PFSK-1 (cell line): ENCODE data around the gene CCND2.

Experiments used
- FOXP2 ChIP-seq: optimal IDR thresholded peaks from 2 replicates; pipeline ENCODE3; 2011; ENCODE audit warnings: borderline replicate concordance, control low read depth, inconsistent platforms; ENCODE audit not compliant: insufficient read depth; ENCODE audit errors: extremely low read length, extremely low read depth
- POLR2AphosphoS5 ChIP-seq: IDR thresholded peaks from 2 replicates; pipeline ENCODE4 v1.6.1; 2012; ENCODE audit warnings: low read depth, mild to moderate bottlenecking, control low read depth, low read length, moderate library complexity
- SIN3A ChIP-seq: IDR thresholded peaks from 2 replicates; pipeline ENCODE4 v1.6.1; 2012; ENCODE audit warnings: mild to moderate bottlenecking, low read length, moderate library complexity, borderline replicate concordance; ENCODE audit not compliant: insufficient read depth
- TAF1 ChIP-seq: IDR thresholded peaks from 2 replicates; pipeline ENCODE4 v1.6.1; 2012; ENCODE audit warnings: low read length, control low read depth, borderline replicate concordance; ENCODE audit not compliant: insufficient read depth
- TF ChIP-seq, protein P1 (sequence below), 2 experiments: IDR thresholded peaks; 2 replicates each; pipeline versions ENCODE4 v1.6.1 to v1.8.0; 2011 to 2012; ENCODE audit warnings: low read depth in 2 of 2, low read length in 2 of 2, control low read depth in 1 of 2, inconsistent platforms in 1 of 2, mild to moderate bottlenecking in 1 of 2, moderate library complexity in 1 of 2; ENCODE audit not compliant: insufficient read depth in 1 of 2

DNA sequence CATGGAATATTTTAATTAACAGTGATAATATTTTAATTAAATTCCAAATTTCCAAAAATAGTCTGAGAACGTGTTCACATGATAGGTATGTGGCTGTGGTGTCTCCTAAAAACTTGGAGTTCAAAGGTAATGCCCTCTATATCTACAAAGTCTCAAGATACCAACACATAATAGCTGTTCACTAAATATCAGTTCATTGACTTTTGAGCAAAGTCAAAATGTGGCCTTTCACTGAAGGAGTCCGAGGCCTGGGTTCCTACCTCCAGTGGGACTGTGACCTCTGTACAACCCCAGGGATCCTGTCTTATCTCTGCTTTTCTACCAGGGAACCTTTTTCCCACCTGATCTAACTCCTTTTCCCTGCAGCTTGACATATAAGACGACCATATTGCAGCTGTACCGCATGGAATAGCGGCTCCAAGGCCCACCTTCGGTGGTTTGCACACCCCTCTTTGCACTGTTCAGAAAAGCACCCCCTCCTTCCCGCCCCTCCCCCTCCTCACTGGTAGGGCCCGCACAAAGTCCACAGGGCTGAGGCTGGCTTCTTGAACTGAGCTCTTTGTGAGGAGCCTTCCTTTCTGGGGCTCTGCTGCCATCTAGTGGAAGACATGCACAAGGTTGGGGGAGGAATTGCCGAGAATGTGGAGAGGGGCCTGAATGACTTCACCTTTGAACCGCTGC is 3.1 kb downstream of the CCND2 start:
- TF ChIP-seq, protein P1, sequence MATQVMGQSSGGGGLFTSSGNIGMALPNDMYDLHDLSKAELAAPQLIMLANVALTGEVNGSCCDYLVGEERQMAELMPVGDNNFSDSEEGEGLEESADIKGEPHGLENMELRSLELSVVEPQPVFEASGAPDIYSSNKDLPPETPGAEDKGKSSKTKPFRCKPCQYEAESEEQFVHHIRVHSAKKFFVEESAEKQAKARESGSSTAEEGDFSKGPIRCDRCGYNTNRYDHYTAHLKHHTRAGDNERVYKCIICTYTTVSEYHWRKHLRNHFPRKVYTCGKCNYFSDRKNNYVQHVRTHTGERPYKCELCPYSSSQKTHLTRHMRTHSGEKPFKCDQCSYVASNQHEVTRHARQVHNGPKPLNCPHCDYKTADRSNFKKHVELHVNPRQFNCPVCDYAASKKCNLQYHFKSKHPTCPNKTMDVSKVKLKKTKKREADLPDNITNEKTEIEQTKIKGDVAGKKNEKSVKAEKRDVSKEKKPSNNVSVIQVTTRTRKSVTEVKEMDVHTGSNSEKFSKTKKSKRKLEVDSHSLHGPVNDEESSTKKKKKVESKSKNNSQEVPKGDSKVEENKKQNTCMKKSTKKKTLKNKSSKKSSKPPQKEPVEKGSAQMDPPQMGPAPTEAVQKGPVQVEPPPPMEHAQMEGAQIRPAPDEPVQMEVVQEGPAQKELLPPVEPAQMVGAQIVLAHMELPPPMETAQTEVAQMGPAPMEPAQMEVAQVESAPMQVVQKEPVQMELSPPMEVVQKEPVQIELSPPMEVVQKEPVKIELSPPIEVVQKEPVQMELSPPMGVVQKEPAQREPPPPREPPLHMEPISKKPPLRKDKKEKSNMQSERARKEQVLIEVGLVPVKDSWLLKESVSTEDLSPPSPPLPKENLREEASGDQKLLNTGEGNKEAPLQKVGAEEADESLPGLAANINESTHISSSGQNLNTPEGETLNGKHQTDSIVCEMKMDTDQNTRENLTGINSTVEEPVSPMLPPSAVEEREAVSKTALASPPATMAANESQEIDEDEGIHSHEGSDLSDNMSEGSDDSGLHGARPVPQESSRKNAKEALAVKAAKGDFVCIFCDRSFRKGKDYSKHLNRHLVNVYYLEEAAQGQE (IDR thresholded peaks at IDR 0.05; ENCODE audit: insufficient read depth in 1 of 2, low read depth in 2 of 2, low read length in 2 of 2), result no peak
- no peak; the same call in 1 of the 2 replicates for TF ChIP-seq POLR2AphosphoS5
- TF ChIP-seq TAF1, result no peak
- peak; percentile 64; the same call in 1 of the 2 replicates for TF ChIP-seq SIN3A
- no peak for TF ChIP-seq FOXP2
